Measurements from ENCODE around the gene STARD5.

GRCh38 chr15:81284256-81285031 lies 39.5 kb downstream of the STARD5 start:
- TF ChIP-seq POLR2A (IDR thresholded peaks at IDR 0.05; ENCODE audit: low read length) = no peak
- TF ChIP-seq EP300 (IDR thresholded peaks at IDR 0.05) = no peak
- no peak for TF ChIP-seq BHLHE40 (IDR thresholded peaks at IDR 0.05; ENCODE audit: low read depth, low read length)
- TF ChIP-seq ESRRA (IDR thresholded peaks at IDR 0.05; ENCODE audit: borderline replicate concordance, low read length) = no peak
- TF ChIP-seq CEBPB (IDR thresholded peaks at IDR 0.05) = no peak
- TF ChIP-seq CTCF (IDR thresholded peaks at IDR 0.05) = no peak
- TF ChIP-seq HOXB5 (CRISPR knock-in tag; IDR thresholded peaks at IDR 0.05) = no peak
- no peak for TF ChIP-seq REST (IDR thresholded peaks at IDR 0.05)
- TF ChIP-seq POLR2AphosphoS2 (conservative IDR thresholded peaks at IDR 0.05; ENCODE audit: low read length) = no peak
